GM19351 (cell line): ENCODE data around the gene KDELR1.

ENCODE experiments used
- ATAC-seq: cut with Tn5 transposase; IDR thresholded peaks from one replicate; pipeline ENCODE4 v1.9.1; 2021; ENCODE audit warnings: mild to moderate bottlenecking, moderate library complexity; ENCODE audit not compliant: unreplicated experiment

The KDELR1 gene

DNA sequence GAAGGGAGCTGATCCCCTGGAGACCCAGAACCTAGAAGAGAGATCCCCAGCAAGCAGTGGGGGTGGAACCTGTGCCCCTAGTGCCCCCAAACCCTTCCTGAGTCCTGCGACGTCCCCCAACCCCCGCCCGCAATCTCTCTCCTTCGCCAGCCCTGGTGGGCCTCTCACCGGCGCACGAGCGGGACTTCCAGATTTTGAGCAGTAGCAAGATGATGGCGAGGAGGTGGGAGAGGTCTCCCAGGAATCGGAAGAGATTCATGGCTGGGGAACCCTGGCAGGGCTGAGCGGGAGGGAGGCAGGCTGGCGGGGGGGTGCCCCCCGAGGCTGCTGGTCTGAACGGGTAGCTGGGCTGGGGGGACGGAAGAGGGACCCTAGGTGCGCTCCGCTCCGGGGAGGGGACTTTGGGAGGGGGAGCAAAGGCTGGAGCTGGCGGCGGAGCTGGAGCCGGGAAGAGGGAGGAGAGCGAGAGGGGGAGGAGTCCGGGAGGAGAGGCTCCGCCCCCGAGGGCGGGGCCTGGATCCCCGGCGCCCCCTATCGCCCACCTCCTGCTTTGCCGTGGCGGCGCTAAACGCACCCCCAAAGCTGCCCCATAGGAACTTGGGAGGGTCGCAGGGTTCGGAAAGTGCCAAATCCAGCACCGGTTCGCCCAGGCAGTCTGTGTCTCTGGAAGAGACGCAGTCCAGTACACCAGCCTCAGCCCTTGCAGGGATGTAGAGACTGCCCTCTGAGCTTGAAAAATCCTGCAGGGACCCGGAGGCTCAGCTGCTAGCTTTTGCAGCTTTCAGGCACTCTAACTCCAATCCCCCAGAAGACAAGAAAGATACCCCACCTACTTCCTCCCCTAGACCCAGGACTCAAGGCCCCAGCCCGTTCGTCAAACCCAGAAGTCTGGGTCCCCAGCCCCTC lies at the start of gene KDELR1:
Gene KDELR1, minus strand, starts transcription at position 452 of the 906 bp plus-strand sequence. Its CDS starts 193 bp downstream, at position 259.
- ATAC-seq: peak; percentile 61

DNA sequence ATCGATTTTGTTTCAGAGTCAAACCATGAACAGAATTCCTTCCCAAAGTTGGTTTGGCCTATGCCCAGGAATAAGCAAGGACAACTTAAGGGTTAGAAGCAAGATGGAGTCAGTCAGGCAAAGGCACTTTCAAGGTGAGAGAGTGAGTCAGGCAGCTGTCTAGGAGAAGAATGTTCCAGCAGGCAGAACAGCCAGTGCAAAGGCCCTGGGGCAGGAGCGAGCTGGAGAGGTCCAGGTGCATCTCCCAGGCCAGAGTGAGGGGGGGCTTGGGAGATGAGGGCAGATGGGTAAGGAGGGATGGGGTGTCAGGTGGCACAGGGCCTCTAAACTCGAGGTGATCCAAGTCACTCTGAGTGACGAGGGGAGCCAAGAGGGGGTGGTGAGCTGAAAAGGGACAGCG lies 45.2 kb upstream of the KDELR1 start:
- no peak for ATAC-seq

DNA sequence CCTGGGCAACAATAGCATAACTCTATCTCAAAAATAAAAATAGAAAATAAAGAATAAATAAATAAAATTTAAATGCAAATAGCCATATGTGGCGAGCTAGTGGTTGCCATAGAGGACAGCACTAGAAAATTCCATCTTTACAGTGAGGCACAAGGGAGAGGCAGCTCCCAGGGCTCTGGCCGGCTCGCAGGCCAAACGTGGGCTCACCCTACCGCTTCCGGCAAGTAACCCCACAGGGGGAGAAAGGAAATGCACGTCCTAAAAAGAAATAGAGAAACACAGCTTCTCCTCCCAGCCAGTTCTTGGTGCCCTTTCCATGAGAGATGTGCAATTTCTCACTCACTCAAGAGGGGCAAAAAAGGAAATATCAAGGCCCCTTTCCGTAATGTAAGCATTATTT lies 42.0 kb upstream of the KDELR1 start:
- ATAC-seq: no peak

- ATAC-seq: no peak
Measured at GRCh38 chr19:48428670-48429069, 37.3 kb upstream of the KDELR1 start.

DNA sequence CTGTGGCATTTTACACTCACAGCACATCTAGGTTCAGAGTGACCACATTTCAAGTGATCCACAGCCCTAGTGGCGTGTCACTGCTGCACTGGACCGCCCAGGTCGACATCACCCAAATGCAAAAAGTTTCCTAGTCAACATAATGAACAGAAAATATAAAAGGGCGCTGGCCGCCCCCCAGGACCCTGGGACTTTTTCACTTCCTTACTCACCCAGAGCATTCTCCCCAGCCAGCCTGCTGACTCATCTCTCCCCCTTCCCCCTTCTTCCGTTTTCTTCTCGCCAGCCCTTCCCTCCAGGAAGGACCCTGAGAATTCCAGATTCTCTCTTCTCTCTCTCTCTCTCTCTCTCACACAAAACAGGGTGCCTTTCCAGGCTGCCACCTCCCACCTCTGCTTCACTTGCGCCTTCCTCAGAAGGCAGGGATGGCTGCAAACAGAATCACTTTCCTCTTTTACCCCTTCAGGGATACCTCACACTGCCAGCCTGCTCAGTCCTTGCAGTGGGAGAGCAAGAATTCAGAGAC lies 33.4 kb upstream of the KDELR1 start:
- ATAC-seq: no peak

DNA sequence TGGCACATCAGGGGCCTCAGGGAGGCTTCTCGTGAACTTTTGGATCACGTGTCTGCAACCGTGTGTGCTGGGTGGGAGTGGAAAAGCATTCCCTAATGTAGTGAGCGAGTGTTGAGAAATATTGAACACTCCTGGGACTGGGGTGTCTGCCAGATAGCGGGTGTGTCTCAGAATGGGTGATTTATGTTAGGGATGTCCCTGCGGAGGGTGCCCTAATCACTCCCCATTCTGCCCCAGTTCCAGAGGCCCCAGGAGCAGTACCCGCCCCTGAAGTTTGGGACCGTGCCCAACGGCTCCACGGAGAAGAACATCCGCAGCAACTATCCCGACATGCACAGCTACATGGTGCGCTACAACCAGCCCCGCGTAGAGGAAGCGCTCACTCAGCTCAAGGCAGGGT lies 30.2 kb upstream of the KDELR1 start:
- ATAC-seq: no peak

- ATAC-seq: peak; percentile 63
Measured at GRCh38 chr19:48419158-48419920, 28.0 kb upstream of the KDELR1 start.

- no peak for ATAC-seq
Measured at GRCh38 chr19:48418317-48419064, 27.1 kb upstream of the KDELR1 start.

DNA sequence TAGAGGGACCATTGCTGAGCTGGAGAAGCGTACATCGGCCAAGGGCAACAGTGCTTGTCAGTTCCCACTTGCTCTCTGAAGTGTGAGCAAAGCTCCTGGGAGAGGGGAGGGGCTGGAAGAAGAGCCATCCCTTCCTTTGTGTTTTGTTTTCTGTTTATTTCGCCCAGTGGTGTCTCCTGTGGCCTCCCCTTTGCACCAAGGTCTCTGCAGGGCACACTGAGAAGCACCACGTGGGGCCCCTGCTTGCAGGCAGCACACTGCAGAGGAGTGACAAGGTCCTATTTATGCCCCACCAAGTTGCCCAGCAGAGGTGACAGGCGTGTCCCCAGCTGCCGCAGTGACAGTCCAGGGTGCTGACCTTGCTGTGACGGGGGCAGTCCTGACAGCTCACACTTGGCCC lies 26.1 kb upstream of the KDELR1 start:
- ATAC-seq: no peak

DNA sequence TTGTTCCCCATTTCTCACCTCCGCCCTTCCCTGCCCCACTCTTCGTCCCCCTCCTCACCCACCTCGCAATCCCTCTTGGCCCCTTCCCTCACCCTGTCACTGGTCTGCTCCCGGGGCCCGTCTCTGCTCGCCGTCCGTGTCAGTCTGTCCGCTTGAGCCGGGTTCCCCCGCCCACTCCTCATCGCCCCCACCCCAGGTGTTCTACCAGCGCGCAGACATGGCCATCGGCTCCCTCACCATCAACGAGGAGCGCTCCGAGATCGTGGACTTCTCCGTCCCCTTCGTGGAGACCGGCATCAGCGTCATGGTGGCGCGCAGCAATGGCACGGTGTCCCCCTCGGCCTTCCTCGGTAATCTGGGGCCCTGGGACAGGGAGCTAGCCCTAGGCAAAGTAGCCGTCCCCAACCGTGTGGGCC lies 24.5 kb upstream of the KDELR1 start:
- ATAC-seq: no peak

DNA sequence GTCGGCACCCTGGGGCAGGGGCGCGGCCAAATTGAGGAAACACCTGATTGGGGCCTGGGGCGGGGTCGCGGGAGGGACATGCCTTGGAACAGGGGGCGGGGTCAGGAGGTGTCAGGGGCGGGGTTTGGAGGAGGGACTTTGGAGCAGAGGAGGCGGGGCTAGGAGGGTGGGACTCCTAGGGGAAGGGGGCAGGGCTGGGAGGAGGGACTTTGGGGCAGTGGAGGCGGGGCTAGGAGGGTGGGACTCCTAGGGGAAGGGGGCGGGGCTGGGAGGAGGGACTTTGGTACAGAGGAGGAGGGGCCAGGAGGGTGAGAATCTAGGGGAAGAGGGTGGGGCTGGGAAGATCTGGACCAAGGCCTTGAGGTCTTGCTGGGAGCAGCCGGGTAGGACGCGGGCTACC lies 24.0 kb upstream of the KDELR1 start:
- no peak for ATAC-seq

- ATAC-seq: no peak
Measured at GRCh38 chr19:48413879-48414587, 22.7 kb upstream of the KDELR1 start.

- ATAC-seq: no peak
Measured at GRCh38 chr19:48405850-48406249, 14.5 kb upstream of the KDELR1 start.

GRCh38 chr19:48405010-48405659 lies 13.8 kb upstream of the KDELR1 start:
- no peak for ATAC-seq

DNA sequence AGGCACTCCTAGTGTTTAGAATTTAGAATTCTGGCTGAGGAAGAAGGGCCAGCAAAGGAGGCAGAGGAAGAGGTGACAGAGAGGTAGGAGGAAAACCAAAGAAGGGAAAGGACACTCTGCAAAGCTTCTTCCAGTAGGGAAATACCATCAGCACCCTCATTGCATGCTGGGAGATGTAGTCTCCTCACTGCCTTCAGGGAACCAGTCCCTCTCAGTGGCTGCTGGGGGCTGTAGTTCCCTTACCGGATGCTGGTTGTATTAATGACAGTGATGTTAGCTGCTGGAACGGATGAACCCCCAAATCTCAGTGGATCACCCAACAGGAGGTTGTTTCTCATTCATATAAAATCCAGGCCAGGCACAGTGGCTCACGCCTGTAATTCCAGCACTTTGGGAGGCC lies 12.3 kb upstream of the KDELR1 start:
- peak; percentile 56 for ATAC-seq

DNA sequence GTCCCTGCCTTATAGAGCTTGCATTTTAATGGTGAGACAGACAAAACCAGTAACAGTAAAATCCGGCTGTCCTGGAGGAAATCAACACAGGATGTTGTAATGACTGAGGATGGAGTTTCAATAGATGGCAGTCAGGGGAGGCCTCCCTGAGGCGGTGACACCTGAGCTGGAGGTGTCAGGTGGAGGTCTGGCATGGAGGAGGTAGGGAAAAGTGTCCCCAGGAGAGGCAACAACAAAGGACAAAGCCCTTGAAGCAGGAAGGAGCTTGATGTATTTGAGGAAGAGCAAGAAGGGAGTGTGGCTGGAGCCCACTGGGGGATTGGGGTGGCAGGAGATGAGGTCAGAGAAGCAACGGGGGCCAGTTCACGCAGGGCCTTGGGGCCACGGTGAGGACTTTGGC lies 9.9 kb upstream of the KDELR1 start:
- no peak for ATAC-seq

- ATAC-seq: no peak
Measured at GRCh38 chr19:48400018-48400742, 8.8 kb upstream of the KDELR1 start.

DNA sequence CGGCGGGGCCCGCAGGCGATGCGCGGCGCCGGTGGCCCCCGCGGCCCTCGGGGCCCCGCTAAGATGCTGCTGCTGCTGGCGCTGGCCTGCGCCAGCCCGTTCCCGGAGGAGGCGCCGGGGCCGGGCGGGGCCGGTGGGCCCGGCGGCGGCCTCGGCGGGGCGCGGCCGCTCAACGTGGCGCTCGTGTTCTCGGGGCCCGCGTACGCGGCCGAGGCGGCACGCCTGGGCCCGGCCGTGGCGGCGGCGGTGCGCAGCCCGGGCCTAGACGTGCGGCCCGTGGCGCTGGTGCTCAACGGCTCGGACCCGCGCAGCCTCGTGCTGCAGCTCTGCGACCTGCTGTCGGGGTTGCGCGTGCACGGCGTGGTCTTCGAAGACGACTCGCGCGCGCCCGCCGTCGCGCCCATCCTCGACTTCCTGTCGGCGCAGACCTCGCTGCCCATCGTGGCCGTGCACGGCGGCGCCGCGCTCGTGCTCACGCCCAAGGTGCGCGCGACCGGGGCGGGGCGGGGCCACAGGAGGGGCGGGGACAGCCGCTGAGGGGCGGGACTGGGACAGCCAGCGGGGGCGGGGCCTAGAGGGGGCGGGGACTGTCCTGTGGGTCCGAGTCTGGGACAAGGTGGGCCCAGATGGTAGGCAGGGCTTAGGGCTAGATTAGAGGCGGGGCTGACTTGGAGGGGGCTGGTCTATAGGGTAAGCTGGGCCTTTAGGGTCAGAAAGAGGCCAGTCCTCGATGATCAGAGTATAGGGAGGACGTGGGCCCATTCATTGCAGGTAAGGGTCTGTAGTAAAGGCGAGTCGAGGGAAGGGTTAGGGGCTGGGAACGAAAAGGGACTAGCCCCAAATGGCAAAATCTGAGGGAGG lies 7.3 kb upstream of the KDELR1 start:
- peak; percentile 47 for ATAC-seq

DNA sequence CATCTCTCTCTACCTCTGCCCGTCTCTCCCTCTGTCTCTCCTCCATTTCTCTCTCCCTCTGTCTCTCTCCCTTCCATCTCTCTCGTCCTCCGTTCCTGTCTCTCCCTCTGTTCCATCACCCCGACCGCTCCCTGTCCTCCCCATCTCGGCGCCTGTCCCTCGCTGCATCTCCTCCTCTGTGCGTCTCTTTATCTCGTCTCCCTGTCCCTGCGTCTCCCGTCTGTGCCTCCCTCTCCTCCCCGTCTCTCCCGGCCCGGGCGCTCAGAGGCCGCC lies 6.7 kb upstream of the KDELR1 start:
- no peak for ATAC-seq
